ENCODE results near the gene WDR46.

The WDR46 gene

GRCh38 chr6:33251395-33252012, 37.5 kb downstream of the WDR46 start:
- H3K9me2 ChIP-seq (replicated peaks; ENCODE audit: control insufficient read depth, low read length) = no peaks in the 10 kb centered on the region
- peaks cover 14% of the 10 kb centered on the region for H3K36me3 ChIP-seq (ENCODE audit: control insufficient read depth, low read length)
- peaks cover 8% of the 10 kb centered on the region for H3K79me2 ChIP-seq (ENCODE audit: control insufficient read depth, low read length)
- no peak for TF ChIP-seq EZH2phosphoT487 (IDR thresholded peaks at IDR 0.05; ENCODE audit: borderline replicate concordance, low read length)
- TF ChIP-seq CTCF (IDR thresholded peaks at IDR 0.05; ENCODE audit: low read depth, low read length, poor library complexity, severe bottlenecking) = no peak
- no peaks in the 10 kb centered on the region for H3K9me3 ChIP-seq (ENCODE audit: control insufficient read depth, insufficient read depth, low read length)
- no peak overlapping the region for H3K27ac ChIP-seq (ENCODE audit: low read depth, low read length)
- H3F3A ChIP-seq (ENCODE audit: control insufficient read depth, insufficient read depth) = peaks cover 8% of the 10 kb centered on the region
- H3K4me1 ChIP-seq (ENCODE audit: control insufficient read depth, low read length) = peaks cover 23% of the 10 kb centered on the region
- no peaks in the 10 kb centered on the region for H3K27me3 ChIP-seq (ENCODE audit: control insufficient read depth, low read length)
- no peak overlapping the region for H3K4me2 ChIP-seq (ENCODE audit: low read length)
- no peak overlapping the region for H3K4me3 ChIP-seq (ENCODE audit: low read length)
- H4K20me1 ChIP-seq (ENCODE audit: control insufficient read depth, insufficient read depth, low read depth, low read length) = no peaks in the 10 kb centered on the region

GRCh38 chr6:33250731-33251130, 38.3 kb downstream of the WDR46 start:
- no peaks in the 10 kb centered on the region for H3K9me3 ChIP-seq (ENCODE audit: control insufficient read depth, insufficient read depth, low read length)
- no peaks in the 10 kb centered on the region for H3K27me3 ChIP-seq (ENCODE audit: control insufficient read depth, low read length)
- no peaks in the 10 kb centered on the region for H3K9me2 ChIP-seq (replicated peaks; ENCODE audit: control insufficient read depth, low read length)
- no peak overlapping the region for H3K27ac ChIP-seq (ENCODE audit: low read depth, low read length)
- H3F3A ChIP-seq (ENCODE audit: control insufficient read depth, insufficient read depth) = peaks cover 8% of the 10 kb centered on the region
- peaks cover 23% of the 10 kb centered on the region for H3K4me1 ChIP-seq (ENCODE audit: control insufficient read depth, low read length)
- H3K79me2 ChIP-seq (ENCODE audit: control insufficient read depth, low read length) = peaks cover 8% of the 10 kb centered on the region
- H3K36me3 ChIP-seq (ENCODE audit: control insufficient read depth, low read length) = peaks cover 14% of the 10 kb centered on the region
- TF ChIP-seq EZH2phosphoT487 (IDR thresholded peaks at IDR 0.05; ENCODE audit: borderline replicate concordance, low read length) (no peak), CTCF (IDR thresholded peaks at IDR 0.05; ENCODE audit: low read depth, low read length, poor library complexity, severe bottlenecking) (no peak)
- H4K20me1 ChIP-seq (ENCODE audit: control insufficient read depth, insufficient read depth, low read depth, low read length) = no peaks in the 10 kb centered on the region
- peak overlapping the region; percentile 92; the same call in 1 of the 2 replicates for H3K4me2 ChIP-seq (ENCODE audit: low read length)
- H3K4me3 ChIP-seq (ENCODE audit: low read length) = peak overlapping the region; percentile 73; the same call in 1 of the 2 replicates

GRCh38 chr6:33249732-33250630, 39.1 kb downstream of the WDR46 start:
- TF ChIP-seq EZH2phosphoT487 (IDR thresholded peaks at IDR 0.05; ENCODE audit: borderline replicate concordance, low read length) = no peak
- Histone ChIP-seq H3K27ac (ENCODE audit: low read depth, low read length) (peak overlapping the region; percentile 61), H3K27me3 (ENCODE audit: control insufficient read depth, low read length) (no peaks in the 10 kb centered on the region), H3F3A (ENCODE audit: control insufficient read depth, insufficient read depth) (peaks cover 8% of the 10 kb centered on the region), H3K4me1 (ENCODE audit: control insufficient read depth, low read length) (peaks cover 23% of the 10 kb centered on the region), H3K4me2 (ENCODE audit: low read length) (peak overlapping the region; percentile 92), H3K79me2 (ENCODE audit: control insufficient read depth, low read length) (peaks cover 8% of the 10 kb centered on the region), H3K9me2 (replicated peaks; ENCODE audit: control insufficient read depth, low read length) (no peaks in the 10 kb centered on the region), H3K9me3 (ENCODE audit: control insufficient read depth, insufficient read depth, low read length) (no peaks in the 10 kb centered on the region), H4K20me1 (ENCODE audit: control insufficient read depth, insufficient read depth, low read depth, low read length) (no peaks in the 10 kb centered on the region), H3K36me3 (ENCODE audit: control insufficient read depth, low read length) (peaks cover 14% of the 10 kb centered on the region), H3K4me3 (ENCODE audit: low read length) (peak overlapping the region; percentile 73)
